Measurements from ENCODE around the gene PKP3.
"Not testable (repeated sequence)": the region's sequence is repeated elsewhere in the genome, so short reads cannot be mapped to it uniquely, and the experiment has no call there.

DNA sequence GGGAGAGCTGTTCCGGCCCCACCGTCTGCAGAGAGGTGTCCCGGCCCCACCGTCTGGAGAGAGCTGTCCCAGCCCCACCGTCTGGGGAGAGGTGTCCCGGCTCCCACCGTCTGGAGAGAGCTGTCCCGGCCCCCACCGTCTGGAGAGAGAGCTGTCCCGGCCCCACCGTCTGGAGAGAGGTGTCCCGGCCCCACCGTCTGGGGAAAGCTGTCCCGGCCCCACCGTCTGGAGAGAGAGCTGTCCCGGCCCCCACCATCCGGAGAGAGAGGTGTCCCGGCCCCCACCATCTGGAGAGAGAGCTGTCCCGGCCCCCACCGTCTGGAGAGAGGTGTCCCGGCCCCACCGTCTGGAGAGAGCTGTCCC lies 30.6 kb upstream of the PKP3 start:
- TF ChIP-seq, protein P1, sequence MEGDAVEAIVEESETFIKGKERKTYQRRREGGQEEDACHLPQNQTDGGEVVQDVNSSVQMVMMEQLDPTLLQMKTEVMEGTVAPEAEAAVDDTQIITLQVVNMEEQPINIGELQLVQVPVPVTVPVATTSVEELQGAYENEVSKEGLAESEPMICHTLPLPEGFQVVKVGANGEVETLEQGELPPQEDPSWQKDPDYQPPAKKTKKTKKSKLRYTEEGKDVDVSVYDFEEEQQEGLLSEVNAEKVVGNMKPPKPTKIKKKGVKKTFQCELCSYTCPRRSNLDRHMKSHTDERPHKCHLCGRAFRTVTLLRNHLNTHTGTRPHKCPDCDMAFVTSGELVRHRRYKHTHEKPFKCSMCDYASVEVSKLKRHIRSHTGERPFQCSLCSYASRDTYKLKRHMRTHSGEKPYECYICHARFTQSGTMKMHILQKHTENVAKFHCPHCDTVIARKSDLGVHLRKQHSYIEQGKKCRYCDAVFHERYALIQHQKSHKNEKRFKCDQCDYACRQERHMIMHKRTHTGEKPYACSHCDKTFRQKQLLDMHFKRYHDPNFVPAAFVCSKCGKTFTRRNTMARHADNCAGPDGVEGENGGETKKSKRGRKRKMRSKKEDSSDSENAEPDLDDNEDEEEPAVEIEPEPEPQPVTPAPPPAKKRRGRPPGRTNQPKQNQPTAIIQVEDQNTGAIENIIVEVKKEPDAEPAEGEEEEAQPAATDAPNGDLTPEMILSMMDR (IDR thresholded peaks at IDR 0.05; ENCODE audit: low read length), result not testable (repeated sequence)
- TF ChIP-seq EZH2 (optimal IDR thresholded peaks at IDR 0.05; ENCODE audit: low read depth, low read length); EZH2phosphoT487 (IDR thresholded peaks at IDR 0.05; ENCODE audit: low read length): not testable (repeated sequence)
